ENCODE measurements around the gene TAF13.
"Not testable (repeated sequence)": the region's sequence is repeated elsewhere in the genome, so short reads cannot be mapped to it uniquely, and the experiment has no call there.

DNA sequence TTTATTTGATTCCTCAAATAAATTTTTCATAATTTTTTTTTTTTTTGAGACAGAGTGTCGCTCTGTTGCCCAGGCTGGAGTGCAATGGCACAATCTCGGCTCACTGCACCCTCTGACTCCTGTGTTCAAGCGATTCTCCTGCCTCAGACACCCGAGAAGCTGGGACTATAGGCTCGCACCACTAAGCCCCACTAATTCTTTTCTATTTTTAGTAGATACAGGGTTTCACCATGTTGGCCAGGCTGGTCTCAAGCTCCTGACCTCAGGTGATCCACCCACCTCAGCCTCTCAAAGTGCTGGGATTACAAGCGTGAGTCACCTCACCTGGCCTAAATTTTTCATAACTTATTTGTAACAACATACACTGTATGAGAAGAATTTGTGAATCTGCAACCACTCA lies 58.1 kb downstream of the TAF13 start:
- not testable (repeated sequence) for TF ChIP-seq ZBTB49 (CRISPR knock-in tag; IDR thresholded peaks at IDR 0.05; ENCODE audit: borderline replicate concordance); CTCF (IDR thresholded peaks at IDR 0.05 in 2 of 3, conservative IDR thresholded peaks at IDR 0.05 in 1 of 3; ENCODE audit: insufficient read depth in 2 of 3, low read depth in 1 of 3, low read length in 3 of 3); EZH2 (IDR thresholded peaks at IDR 0.05; ENCODE audit: borderline replicate concordance, low read depth, low read length); MCM3 (IDR thresholded peaks at IDR 0.05); TARDBP (IDR thresholded peaks at IDR 0.05)
- TF ChIP-seq, protein P1, sequence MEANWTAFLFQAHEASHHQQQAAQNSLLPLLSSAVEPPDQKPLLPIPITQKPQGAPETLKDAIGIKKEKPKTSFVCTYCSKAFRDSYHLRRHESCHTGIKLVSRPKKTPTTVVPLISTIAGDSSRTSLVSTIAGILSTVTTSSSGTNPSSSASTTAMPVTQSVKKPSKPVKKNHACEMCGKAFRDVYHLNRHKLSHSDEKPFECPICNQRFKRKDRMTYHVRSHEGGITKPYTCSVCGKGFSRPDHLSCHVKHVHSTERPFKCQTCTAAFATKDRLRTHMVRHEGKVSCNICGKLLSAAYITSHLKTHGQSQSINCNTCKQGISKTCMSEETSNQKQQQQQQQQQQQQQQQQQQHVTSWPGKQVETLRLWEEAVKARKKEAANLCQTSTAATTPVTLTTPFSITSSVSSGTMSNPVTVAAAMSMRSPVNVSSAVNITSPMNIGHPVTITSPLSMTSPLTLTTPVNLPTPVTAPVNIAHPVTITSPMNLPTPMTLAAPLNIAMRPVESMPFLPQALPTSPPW (CRISPR knock-in tag; IDR thresholded peaks at IDR 0.05): not testable (repeated sequence)
- TF ChIP-seq, protein P2, sequence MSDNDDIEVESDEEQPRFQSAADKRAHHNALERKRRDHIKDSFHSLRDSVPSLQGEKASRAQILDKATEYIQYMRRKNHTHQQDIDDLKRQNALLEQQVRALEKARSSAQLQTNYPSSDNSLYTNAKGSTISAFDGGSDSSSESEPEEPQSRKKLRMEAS (CRISPR knock-in tag; IDR thresholded peaks at IDR 0.05): not testable (repeated sequence)
- TF ChIP-seq, protein P3, sequence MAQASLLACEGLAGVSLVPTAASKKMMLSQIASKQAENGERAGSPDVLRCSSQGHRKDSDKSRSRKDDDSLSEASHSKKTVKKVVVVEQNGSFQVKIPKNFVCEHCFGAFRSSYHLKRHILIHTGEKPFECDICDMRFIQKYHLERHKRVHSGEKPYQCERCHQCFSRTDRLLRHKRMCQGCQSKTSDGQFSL (CRISPR knock-in tag; IDR thresholded peaks at IDR 0.05): not testable (repeated sequence)
- TF ChIP-seq, protein P3 (tag; IDR thresholded peaks at IDR 0.05): not testable (repeated sequence)
